NCI-H2196 (cell line): ENCODE measurements around the gene RAI1.

ENCODE experiments used
- DNase-seq: peaks from one replicate; lab custom pipeline; 2025; ENCODE audit not compliant: unreplicated experiment; lab: John Stamatoyannopoulos, UW

Gene RAI1

DNA sequence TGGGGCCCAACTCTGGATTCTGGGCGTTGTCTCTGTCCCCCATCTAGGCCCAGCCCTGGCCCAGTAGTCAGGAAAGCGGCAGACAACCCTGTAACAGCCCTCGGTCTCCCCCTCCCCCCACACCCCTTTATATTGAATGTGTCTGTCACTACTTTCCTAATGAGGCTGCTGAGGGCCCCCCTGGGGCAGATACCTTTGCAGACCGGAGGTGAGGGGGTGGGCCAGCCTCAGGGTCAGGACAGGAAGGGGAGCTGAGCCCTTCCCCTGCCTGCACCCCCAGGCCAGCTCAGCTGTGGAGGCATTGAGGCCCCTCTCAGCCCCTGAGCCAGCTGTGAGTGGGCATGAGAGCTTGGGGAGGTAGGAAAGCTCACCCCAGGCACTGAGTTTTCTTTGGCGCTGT is 17.1 kb downstream of the RAI1 start:
- no peak for DNase-seq

DNA sequence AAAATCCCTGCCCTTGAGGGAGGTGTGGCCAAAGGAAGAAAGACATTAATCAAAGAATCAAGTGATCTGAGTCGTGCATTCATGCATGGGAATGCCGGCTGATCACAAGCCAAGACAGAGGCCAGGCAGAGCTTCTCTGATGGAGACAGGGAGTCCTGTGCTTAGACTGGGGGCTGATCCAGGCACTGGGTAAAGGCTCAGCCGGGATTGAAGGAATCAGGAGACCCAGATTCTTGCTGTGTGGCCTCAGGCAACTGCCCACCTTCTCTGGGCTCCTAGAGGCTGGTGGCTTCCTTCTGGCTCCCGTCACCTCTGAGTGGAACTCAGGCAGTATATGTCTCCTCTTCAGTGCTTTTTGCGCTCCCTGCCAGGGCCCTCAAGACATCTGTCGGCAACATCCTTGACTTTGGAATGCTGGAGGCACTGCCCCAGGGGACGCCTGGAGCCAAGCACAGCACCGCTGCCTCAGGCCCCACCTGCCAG is 17.7 kb downstream of the RAI1 start:
- no peak for DNase-seq

DNA sequence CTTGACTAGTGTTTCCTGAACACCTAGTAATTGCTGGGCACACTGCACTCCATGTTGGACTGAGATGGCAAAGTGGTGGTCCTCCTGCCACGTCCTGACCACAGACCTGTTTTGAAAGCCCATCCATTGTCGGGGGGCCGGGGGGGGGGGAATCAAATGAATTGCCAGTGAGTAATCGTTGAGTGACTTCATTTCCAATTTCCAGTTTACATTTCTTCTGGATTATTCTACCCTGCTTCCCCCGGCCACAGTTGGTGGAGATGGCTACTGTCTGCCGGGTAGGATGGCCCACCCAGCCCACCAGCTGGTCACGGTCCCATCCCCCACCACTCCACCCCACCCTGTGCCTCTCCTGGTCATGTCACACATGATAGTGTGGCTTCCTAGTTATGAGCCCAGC is 18.2 kb downstream of the RAI1 start:
- no peak for DNase-seq

DNA sequence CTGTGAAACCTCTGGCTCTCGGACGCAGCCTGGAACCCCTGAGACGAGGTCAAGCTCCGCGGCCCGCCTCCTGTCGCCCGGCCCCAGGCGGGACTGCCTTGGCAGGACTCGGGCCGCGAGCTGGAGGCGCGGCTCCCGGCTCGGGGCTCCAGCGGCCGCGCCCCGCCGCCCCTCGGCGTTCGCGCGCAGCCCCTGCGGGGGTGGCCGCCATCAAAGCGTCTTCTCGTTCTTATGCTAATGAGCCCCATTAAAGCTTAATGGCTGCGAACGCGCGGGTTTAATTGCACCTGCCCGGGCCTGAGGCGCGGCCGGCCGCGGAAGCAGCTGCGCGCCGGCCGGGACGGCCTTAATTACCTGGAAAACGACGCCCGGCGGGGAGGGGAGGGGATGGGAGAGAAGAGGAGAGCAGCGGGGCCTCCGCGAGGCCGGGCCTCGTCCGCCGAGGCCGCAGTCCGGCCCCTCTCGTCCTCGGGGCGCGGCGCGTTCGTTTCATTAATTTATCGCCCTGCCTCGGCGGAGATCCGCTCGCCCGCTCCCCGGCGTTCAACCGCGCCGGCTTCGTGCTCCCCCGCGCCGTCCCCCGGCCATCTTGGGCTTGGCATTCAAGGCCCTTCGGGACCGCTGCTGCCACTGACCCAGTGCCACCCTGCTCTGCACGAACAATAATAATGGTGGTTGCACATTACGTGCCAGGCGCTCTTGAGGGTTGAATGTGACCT is 19.2 kb downstream of the RAI1 start:
- no peak for DNase-seq

DNA sequence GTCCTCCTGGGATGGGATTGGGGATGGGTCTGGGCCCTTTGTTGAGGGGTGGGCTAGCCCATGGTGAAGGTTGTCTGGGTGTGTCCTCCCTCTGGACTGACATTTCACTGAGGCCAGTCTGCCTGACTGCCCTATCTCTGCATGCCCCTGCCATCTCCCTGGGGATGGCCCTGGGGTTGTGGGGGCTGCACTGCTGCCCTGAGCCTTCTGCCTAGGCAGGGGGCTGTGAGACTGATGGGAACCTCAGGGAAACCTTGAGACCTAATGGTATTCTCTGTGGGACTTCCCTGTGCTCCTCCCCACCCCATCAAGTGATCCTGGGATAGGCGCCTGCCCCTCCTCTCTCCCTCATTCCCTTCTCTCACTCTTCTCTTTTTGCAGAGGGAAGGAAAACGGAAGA is 19.9 kb downstream of the RAI1 start:
- DNase-seq = no peak

DNA sequence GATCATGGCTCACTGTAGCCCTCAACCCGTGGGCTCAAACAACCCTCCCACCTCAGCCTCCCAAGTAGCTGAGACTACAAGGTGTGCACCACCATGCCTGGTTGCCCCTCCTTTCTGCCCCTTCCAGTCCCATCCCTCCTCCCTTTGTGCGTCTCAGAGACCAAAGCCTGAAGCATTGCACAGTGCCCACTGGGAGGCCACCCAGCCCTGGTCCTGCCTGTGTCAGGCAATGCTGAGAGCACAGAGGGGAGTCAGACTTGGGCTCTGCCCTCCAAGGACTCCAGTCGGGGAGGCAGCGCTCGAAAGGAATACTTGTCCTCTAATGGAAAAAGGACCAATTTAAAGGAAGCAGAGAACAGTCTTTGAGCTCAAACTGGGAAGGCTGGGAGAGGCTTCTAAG is 20.4 kb downstream of the RAI1 start:
- no peak for DNase-seq

DNA sequence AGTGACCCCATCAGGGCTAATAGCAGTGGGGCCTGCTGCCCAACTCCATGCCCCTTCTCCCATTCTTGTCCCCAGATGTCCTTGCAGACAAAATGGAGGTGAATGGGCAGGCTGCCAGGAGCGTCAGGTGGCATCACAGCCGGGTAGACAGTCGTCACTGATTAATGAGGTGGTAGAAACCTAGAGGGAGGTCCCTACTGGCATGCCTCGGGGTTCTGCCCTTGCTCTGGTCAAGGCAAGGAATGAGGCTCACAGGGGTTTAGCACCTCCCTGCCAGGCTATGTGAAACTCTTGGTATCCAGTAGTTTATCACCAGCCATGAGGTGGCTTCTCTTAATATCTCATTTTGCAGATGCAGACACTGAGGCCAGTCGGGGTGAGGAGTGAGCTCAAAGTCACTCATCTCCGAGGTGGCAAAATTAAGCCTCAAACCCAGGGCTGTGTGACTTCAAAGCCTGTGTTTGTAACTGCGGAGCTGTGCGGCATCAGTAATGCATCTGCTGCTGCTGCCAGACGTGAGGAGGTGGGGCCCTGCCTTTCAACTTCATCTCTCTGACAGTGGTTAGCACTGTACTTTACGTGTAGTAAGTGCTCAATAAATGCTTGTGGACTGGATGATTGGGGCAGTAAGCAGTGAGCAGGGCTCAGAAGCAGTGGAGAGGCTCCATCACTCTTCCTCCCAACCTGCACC is 21.3 kb downstream of the RAI1 start:
- DNase-seq = no peak

DNA sequence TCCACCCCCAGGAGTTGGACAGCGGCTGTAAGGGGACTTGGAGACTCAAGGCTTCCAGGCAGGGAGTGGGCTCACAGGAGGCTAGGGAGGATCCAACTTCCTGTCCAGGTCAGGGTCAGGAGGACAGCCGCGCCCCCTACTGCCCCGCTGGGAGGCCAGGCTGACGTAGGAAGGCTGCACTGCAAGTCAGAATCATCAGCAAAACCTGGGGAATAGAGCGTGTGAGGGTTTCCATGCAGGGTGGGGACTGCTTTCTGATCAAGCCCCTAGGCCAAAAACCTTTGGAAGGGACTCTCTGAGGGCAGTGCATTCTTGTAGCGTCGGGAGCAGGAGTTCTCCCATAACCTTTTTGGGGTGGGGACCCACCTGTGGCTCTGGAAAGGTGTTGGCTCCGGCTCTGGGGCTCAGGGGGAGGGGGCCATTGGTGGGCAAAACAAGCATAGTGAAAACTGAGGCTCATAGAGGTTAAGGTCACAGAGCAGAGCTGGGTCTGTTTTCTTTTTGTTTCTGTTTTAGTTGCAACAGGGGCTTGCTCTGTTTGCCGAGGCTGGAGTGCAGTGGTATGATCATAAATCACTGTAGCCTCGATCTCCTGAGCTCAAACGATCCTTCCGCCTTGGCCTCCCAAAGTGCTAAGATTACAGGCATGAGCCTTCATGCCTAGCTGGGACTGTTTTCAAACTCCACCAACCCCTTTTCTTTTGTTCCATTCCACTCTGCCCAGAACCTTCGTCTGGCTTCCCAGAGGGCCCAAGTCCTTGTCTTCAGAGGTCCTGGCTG is 22.1 kb downstream of the RAI1 start:
- DNase-seq = no peak

DNA sequence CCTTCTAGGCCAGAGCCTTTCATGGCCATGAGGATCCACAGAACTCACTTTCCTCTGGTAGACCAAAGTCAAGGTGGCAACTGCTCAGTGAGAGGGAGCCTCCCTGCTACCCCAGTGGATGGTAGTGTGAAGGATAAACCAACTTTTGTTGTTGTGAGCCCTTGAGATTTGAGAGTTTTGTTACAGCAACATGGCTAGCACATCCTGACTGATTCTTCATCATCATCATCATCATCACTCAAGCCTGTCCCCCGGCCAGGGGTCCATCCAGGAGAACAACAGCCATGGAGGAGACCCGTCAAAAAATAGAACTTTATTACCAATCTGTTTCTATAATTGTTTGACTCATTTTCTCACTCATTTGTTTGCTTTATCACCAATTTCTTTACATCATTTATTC is 23.7 kb downstream of the RAI1 start:
- DNase-seq = no peak

DNA sequence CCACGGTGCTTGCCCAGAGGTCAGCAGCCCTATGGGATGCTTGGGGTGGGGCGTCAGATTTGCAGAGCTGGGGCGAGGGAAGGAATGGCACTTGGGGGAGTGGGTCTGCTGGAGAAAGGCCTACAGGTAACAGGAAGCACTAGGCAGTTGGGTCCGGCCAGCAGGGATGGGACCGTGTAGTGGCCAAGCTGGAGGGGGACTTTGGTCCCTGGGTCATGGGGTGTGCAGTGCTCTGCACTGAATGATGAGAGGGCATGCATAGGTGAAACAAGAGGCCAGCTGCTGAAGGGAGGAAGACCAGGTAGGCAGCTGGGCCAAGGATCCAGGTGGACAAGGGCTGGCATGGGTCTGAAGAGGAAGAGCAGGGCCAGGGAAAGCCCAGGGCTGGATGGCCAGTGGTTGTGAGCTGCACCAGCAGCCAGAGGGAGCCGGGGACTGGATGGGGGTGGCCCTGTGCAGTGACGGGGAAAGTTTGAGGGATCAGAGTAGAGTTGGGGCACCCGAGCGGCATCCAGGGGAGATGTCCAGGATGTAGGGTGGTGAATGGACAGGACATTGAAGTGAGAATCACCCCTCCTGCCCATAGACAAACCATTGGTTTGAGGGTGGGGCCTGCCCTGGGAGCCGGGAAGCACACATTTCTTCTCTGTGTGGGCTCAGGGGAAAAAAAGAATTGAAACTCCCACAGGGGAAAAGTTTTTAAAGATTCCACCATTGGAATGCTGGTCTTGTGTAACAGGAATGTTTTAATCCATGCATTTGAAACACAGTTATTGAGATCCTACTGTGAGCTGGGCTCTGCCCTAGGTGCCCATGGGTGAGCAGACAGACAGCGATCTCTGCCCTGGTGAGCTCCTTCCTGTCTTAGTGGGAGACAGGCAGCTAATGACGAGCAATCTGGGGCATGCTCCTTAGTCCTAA is 25.1 kb downstream of the RAI1 start:
- DNase-seq = no peak

DNA sequence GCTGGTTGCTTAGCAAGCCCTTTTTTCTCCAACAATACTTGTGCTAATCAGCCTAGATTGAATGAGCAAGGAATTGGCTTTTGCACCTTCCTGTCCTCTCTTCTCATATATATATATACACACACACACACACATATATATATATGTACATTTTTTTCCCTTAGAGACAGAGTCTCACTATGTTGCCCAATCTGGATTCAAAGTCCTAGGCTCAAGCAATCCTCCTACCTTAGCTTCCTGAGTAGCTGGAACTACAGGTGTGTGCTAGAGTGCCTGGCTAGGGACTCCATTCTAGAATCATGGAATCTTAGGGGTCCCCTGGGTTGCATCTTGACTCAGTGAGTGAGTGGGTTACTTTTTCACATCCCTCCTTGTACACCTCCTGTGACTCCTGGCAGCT is 27.0 kb downstream of the RAI1 start:
- no peak for DNase-seq

DNA sequence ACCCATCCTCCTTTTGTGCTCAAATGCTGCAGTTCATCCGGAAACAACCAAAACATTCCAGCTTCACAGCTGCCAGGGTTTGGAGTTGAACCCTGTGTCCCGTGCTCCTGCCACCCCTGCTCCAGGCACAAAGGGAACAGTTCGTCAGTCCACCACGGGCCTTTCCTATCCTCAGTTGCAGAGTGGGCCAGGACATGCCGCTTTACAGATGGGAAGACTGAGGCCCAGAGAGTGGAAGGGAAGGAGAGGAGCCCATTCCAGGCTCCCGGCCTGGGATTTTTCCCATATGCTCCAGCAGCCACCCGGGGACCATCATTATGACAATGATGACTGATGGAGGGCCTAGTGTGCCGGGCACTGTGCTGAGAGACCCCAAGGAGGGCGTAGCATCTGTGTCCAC is 27.6 kb downstream of the RAI1 start:
- no peak for DNase-seq

DNA sequence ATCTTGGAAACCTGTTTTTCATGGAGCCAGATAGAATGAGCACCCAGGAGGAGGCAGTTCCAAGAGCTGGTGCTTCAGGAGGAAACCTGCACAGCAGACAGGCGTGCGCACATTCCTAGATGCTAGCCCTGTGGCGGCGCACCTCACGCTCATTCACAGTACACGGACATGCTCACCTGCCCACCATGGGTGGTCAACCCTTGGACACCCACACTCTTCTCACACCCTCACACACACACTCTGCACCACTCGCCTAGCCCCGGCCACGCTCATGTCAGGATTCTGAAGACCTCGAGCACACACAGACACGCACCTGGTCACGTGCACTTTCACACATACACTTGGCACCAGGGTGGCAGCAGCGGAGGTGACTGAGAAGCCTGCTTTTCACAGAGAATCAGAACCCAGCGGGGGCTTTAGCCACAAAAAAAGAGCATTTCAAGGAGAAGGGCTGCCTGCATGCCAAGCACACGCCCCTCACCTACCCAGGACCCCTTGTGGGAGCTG is 28.6 kb downstream of the RAI1 start:
- DNase-seq = no peak

DNA sequence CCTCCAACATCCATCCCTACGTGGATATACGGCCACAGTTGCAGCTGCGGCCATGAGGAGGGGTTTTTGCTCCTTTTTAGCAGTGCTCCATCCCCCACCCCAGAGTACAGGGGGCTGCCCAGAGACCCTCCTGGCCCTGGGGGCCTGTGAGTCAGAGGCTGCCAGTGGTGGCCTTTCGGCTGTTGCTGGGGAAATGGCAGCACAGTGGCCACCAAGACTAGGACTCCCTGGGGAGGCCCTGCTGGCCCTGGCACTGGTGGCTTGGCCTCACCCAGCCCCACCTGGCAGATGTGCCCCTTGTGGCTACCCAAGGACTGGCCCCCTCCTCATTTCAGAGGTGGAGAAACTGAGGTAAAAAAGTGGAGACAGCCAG is 29.1 kb downstream of the RAI1 start:
- DNase-seq = no peak

DNA sequence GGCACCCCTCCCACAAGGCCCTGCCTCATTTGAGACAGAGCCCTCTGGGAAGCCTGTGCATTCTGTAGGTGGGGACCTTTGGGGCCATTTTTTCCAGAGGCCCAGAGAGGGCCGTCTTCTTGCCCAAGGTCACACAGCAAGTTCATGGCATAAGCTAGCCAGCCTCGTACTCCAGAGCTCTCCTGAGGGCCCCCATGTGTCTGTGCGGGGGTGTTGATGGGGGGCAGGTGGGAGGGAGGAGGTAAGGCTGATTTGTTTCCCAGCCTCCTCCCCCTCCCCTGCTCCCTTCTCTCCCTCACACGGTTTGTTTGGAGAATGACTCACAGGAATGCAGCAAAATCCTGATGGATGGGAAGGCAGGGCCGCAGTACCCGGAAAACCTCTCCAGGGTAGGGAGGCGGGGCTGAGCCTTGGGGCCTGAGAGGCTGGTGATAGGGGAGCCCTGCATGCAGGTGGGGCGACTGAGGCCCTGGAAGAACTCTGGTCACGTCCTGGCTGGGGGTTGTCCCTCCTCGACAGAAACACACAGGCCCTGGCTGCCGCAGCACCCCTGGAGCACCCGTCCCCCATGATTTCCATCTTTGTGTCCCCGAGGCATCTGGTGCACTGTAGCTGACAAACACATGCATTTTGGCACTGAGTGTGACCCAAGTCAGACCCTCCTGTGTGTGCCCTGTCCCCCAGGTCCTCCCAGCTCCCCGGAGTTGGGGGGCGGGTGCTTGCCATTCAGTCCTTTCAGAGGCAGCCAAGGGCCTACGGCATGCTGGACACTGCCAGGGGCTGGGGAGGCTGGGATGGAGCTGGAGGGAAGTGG is 29.7 kb downstream of the RAI1 start:
- peak; percentile 31 for DNase-seq

DNA sequence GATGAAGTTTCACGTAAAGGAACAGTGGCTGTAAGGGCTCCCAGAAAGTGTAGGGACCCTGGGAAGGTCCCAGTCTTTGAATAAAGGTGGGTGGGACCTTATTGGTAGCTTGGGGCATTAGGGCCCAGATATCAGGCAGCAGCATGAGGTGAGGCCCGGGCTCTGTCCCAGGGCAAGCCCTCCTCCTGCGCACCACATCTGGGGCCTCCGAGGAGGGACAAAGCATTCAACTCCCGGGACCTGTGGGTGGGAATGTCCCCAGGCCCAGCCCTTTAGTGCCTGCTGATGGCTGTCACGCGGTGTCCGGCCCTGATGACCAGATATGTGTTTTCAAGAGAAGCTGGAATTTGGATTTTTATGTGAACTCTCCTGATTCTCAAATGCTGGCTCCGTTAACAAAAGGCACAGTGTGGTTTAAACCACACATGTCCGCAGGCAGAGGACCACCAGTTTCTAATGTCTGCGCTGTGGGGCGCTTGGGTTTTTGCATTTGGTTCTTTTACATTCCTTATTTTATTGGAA is 30.4 kb downstream of the RAI1 start:
- DNase-seq = no peak

DNA sequence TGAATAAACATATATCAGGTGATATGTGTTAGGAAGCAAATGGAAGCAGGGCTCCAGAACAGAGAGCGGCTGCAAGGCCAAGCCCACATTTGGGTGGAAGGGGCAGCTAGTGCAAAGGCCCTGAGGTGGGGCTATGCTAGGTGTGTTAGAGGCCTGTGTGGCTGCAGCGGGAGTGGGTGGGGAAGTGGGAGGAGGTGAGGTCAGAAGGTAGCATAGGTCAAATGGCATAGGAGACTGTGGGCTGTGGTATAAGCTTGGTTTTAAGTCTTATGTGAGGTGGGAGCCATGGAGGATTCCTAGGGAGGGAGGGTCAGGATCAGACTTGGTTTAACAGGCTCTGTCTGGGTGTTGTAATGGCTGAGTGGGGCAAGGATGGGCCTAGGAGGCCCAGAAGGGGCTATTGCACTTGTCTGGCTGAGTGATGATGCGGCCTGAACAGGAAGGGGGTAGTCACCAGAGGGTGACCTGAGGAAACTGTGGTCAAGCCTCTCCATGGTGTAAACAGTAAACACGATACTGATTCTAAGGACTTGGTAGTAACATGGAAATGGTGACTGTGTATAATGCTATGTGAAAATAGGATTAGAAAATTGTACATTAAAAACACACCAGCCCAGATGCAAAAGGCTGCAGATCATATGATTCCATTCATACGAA is 31.1 kb downstream of the RAI1 start:
- DNase-seq = no peak

DNA sequence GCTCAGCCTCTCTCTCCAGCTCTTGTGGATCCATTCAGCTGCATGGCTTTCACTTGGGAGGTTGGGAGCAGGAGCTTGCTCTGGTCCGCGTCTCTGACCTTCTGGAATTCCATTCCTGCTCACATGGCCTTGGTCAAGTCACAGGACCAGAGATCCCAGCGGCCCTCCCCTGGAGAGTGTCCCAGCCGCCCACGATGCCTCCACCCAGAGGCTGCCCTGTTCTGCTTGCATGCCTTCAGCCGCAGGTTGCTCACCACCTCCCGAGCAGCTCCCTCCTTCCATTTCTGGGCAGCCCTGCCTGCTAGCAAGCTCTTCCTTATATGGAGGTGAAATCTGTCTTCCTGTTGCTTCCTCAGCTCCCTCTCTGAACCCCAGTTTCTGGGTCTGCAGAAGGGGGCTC is 32.6 kb downstream of the RAI1 start:
- no peak for DNase-seq

DNA sequence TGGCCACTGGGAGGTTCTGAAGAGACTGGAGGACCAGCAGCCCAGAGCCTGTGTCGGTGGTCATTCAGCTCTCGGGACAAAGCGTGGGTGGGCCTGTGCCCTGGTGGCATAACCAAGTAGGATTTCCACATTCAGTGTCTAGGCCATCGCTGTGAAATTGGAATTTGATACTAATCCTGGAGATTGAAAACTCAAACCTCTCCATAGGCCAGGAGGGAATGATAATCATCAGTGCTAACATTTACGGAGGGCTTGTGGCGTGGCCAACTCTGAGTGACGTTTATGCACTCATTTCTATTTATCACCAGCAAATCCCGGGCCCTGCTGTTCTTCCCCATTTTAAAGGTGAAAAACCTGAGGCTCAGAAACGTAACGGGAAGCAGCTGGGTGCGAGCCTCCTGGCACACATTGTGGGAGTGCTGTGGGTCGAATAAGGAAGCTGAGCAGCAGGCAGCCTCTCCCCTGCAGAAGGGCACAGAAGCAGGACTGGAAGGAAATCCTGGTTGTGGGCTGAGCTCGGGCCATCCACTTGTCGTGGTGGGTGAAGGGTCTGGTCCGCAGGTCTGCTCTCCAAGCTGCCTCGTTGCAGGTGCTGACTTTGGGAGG is 33.1 kb downstream of the RAI1 start:
- no peak for DNase-seq
